H7 (cell line): Measurements from ENCODE around the gene HSD17B3. TPM values are rescaled to one million over a fixed set of nuclear protein-coding genes. Genes with fewer than 3 reads are reported as not detected.
A peak's percentile ranks its signal among the peaks of the same experiment; 100 is the strongest.
"Not testable (repeated sequence)": the region's sequence is repeated elsewhere in the genome, so short reads cannot be mapped to it uniquely, and the experiment has no call there.

Source experiments
- DNase-seq: peaks from one replicate; pipeline ENCODE4 v3.0.0; 2012
- H3K27me3 ChIP-seq: 2 replicates; pipeline ENCODE4 v1.6.0; 2011; ENCODE audit warnings: mild to moderate bottlenecking, low read length; ENCODE audit not compliant: control insufficient read depth, insufficient read depth
- H3K36me3 ChIP-seq: replicated peaks from 2 replicates; pipeline ENCODE4 v1.5.1; 2011; ENCODE audit warnings: low read length; ENCODE audit not compliant: control insufficient read depth, insufficient read depth
- H3K4me3 ChIP-seq: 2 replicates; pipeline ENCODE4 v1.5.1; 2011; ENCODE audit warnings: low read depth, mild to moderate bottlenecking, control low read depth, low read length, moderate library complexity; ENCODE audit not compliant: insufficient read depth
- total RNA-seq: library from RNA; depleted of rRNA; stranded (reverse); fragments of >200 nt; shearing (Covaris generic); gene quantifications from 2 replicates; pipeline ENCODE4 v1.2.3, GENCODE V29; 2014

HSD17B3 gene
- total RNA-seq, 1 experiment from 2014 or later, result 0.24 TPM

DNA sequence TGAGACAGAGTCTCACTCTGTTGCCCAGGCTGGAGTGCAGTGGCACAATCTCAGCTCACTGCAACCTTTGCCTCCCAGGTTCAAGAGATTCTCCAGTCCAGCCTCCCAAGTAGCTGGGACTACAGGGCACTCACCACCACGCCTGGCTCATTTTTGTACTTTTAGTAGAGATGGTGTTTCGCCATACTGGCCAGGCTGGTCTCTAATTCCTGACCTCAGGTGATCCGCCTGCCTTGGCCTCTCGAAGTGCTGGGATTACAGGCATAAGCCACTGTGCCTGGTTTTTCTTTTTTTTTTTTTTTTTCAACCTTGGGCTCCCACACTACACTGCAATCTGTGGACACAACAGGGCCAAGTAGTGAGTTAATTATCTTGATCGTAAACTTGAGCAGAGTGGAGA, 20.8 kb upstream of the HSD17B3 start:
- not testable (repeated sequence) for H3K4me3 ChIP-seq, H3K36me3 ChIP-seq, H3K27me3 ChIP-seq, DNase-seq

DNA sequence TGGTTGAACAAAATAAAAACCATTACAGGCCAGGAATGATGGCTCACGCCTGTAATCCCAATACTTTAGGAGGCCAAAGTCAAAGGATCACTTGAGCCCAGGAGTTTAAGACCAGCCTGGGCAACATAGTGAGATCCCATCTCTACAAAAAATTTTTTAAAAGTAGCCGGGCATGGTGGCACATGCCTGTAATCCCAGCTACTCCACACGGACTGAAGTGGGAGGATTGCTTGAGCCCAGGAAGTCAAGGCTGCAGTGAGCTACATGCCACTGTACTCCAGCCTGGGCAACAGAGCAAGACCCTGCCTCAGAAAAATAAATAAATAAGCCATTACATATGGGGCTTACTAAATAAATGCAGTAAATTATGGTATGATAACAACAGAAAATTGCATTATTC, 20.2 kb upstream of the HSD17B3 start:
- H3K36me3 ChIP-seq, H3K4me3 ChIP-seq, H3K27me3 ChIP-seq, DNase-seq: not testable (repeated sequence)

DNA sequence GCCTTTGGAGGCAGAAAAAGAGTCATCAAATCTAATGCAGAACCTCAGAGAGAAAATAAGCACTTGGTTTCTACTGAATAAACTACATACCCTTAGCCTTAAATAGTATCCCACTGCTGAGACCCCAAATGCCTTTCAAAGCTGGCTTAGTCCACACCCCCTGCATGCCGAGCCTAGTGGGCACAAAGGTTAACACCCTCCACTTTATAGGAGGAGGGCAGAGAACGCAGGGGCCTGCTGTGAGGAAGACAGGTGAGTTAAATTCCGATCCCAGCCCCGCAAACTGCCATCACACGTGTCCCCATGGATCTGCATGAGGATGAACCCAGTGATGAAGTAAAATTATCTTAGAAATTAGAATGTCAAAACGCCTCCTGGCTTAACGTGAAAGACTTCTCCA, 19.5 kb upstream of the HSD17B3 start:
- Histone ChIP-seq H3K36me3 (no peaks in the 10 kb centered on the region), H3K4me3 (no peak overlapping the region), H3K27me3 (no peaks in the 10 kb centered on the region)
- peak; percentile 46 for DNase-seq

DNA sequence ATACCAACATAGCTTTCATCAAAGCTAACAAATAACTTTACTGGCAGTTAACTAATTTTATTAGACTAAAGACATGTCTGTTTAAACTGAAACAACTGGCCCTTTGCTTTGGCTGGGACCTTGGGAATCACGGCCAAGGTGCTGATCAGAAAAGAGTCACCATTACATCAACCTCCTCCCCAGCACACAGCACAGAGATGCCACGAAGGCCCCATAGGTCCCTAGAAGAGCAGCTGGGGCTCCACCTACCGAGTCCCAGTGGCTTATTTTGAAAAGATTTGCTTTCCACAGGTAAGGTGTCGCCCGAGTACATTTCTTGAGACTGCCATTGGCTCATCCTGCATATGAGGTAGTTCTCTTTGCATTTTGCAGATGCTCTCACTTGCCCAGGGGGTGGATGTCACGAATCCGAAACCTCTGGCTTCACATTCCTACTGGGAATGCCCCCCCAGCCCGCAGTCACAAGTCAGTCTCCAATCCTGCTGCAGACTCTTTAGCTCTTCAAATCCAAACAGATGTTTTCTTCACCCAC, 18.8 kb upstream of the HSD17B3 start:
- DNase-seq, result no peak
- H3K4me3 ChIP-seq, result no peak overlapping the region
- H3K27me3 ChIP-seq, result no peaks in the 10 kb centered on the region
- H3K36me3 ChIP-seq, result no peaks in the 10 kb centered on the region

DNA sequence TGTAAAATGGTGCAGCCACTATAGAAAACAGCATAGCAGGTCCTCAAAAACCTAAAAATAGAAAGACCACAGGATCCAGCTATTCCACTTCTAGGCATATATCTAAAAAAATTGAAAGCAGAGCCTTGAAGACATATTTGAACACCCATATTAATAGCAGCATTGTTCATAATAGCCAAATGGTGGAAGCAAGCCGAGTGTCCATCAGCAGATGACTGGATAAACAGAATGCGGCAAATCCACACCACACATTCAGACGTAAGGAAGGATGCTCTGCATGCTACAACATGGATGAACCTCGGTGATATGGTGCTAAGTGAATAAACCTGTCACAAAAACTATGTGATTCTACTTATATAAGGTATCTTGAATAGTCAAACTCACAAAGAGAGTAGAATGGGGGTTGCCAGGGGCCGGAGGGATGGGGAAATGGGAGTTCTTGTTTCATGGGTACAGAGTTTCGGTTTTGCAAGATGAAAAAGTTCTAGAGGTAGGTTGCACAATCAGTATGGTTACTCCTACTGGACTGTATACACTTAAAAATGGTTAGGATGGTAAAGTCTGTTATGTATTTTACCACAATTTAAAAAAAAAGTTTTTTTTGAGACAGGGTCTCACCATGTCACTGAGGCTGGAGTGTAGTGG, 17.1 kb upstream of the HSD17B3 start:
- no peak for DNase-seq
- H3K36me3 ChIP-seq, result no peaks in the 10 kb centered on the region
- no peaks in the 10 kb centered on the region for H3K27me3 ChIP-seq
- H3K4me3 ChIP-seq, result no peak overlapping the region

DNA sequence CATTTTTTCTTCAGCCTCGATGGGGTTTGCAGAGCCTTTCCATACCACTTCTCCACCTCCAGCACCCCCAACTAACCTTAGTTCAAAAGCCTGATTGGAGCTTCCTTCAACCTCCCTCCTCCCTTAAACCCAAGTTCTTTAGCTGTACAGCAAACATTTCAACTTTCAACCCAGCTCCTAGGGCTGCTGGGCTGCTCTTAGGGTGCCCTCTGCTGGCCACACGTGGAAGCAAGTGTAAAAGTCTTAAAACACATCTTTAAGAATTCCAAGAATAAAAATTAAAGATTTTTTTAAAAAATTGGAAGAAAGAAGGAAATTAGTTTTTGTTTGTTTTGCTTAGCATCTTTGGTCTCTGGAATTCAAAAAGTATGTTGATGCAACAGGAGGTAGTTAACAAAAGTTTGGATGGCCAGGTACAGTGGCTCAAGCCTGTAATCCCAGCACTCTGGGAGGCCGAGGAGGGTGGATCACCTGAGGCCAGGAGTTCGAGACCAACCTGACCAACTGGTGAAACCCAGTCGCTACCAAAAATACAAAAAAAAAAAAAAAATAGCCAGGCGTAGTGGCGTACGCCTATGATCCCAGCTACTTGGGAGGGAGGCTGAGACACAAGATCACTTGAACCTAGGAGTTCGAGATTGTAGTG, 15.5 kb upstream of the HSD17B3 start:
- Histone ChIP-seq H3K36me3 (no peaks in the 10 kb centered on the region), H3K27me3 (no peaks in the 10 kb centered on the region), H3K4me3 (no peak overlapping the region)
- peak; percentile 65 for DNase-seq

DNA sequence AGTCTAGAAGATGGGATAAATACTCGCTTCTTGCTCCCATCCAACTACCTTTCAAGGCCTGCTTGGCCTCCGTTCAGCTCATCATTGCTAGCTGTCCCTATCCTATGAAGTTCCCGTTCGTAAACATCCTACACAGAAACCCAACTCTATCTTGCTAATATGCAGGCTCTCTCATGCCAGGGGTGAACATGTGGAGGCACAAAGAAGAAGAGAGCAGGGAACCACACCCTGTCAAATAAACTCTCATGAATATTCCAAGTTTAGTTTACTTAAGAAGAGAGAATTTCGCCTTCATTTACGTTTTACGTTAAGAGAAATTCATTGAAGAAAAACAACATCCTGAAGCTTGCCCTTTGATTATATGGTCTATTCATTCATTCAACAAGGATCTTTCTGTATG, 7.9 kb upstream of the HSD17B3 start:
- Histone ChIP-seq H3K27me3 (no peaks in the 10 kb centered on the region), H3K4me3 (no peak overlapping the region), H3K36me3 (no peaks in the 10 kb centered on the region)
- DNase-seq, result no peak

DNA sequence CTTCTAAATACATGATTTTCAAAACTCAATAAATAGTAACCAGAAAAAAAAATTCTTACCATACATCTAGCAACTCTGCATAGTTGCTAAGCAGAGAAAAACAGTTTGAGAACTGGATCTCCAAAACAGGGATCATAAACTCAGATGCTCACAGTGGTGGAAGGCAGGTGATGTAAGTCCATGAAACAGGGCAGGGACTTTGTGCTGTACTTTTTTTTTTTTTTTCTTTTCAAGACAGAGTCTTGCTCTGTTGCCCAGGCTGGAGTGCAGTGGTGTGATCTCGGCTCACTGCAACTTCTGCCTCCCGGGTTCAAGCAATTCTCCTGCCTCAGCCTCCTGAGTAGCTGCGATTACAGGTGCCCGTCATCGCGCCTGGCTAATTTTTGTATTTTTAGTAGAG, 5.0 kb upstream of the HSD17B3 start:
- not testable (repeated sequence) for H3K27me3 ChIP-seq, H3K36me3 ChIP-seq, DNase-seq, H3K4me3 ChIP-seq

DNA sequence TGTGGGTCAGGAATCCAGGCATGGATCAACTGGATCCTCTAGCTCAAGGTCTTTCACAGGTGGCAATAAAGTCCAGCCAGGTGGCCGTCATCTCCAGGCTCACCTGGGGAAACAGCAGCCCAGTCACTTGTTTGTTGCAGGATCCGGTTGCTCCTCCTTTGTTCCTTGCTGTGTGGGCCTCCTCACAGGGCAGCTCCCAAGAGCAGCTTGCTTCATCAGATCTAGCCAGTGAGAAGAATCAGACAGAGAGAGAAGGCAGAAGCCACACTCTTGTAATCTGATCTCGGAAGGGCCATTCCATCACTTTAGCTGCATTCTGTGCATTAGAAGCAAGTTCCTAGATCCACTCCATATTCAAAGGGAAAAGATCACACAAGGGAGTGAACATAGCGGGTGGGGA, 3.2 kb upstream of the HSD17B3 start:
- Histone ChIP-seq H3K4me3 (no peak overlapping the region), H3K36me3 (no peaks in the 10 kb centered on the region), H3K27me3 (no peaks in the 10 kb centered on the region)
- peak; percentile 38 for DNase-seq

DNA sequence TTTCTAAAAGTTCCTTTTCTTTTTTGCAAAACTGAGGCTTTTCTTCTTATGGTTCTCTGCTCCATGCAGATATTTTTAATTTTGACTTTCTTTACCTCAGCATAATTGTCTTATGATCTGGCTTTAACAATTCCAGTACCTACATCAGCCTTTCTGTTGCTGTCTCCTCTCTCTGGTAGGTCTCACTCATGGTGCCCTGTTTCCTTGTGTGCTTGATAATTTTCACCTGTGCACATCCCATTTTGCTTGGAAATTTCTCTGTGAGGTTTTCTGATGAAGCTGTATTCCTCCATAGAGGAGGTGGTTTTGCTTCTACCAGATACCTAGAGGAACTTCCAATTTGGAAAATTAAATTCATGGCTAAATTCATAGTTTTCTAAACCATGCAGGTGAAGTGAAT, 2.3 kb upstream of the HSD17B3 start:
- no peak for DNase-seq
- H3K4me3 ChIP-seq, result no peak overlapping the region
- no peaks in the 10 kb centered on the region for H3K36me3 ChIP-seq
- H3K27me3 ChIP-seq, result no peaks in the 10 kb centered on the region

DNA sequence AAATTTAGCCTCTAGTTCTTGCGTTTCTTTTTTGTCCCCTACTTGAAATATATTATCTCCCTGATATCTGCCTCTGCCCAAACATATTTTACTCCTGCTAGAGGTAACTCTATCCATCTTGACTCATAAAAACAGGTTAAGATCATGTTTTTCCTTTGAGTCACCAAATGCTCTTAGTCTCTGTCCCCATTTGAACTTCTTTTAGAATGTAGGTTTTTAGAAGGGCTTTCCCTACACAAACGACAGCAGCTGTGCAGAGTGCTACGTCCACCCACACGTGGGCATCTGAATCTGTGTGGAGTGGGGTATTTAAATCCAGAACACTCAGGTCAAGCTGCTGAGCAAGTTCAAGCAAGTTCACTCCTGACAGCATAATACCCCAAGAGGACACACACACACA, 2.2 kb downstream of the HSD17B3 start:
- H3K27me3 ChIP-seq, result no peaks in the 10 kb centered on the region
- H3K36me3 ChIP-seq, result no peaks in the 10 kb centered on the region
- DNase-seq, result no peak
- no peak overlapping the region for H3K4me3 ChIP-seq

DNA sequence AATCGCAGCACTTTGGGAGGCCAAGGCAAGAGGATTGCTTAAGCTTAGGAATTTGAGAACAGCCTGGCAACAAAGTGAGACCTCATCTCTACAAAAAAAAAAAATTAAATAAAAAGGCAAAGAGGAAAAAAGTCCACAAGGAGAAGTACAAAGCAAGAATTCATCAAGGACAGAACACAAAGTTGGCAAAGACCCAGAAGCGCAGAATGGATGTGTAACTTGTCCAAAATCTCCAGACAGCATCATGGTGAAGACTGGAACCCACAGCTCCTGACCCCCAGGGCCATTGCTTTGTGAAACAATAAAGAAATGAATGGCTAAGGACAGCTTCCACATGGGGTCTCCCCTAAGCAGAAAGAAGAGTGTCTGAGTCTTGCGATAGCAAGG, 7.8 kb downstream of the HSD17B3 start:
- Histone ChIP-seq H3K4me3 (no peak overlapping the region), H3K27me3 (no peaks in the 10 kb centered on the region), H3K36me3 (no peaks in the 10 kb centered on the region)
- no peak for DNase-seq

DNA sequence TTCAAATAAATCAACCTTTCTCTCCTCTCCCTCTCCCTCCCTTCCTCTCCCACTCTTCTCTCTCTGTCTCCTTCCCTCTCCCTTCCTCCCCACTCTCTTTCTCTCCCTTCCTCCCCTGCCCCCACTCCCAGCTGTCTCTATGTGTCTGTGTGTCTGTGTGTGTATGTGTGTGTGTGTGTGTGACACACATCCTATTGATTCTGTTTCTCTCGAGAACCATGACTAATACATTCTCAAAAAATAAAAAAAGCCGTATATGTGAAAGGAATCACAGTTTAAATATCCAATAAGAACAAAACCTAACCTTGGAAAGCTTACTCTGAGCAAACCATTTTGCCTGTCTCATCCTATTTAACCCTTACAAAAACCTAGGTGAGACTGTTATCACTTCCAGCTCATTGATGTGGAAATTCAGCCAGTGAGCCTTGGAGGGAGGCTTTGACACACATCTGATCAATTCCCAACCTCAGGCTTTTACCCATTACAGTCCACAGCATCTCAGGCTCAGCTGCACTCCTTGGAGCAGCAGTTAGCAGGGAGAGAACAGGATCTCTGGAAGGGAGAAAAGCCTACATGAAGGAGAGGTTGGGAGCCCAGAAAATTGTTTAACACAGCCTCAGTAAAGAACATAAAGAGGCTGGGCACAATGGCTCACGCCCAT, 8.3 kb downstream of the HSD17B3 start:
- Histone ChIP-seq H3K4me3 (no peak overlapping the region), H3K36me3 (no peaks in the 10 kb centered on the region), H3K27me3 (no peaks in the 10 kb centered on the region)
- DNase-seq, result no peak

DNA sequence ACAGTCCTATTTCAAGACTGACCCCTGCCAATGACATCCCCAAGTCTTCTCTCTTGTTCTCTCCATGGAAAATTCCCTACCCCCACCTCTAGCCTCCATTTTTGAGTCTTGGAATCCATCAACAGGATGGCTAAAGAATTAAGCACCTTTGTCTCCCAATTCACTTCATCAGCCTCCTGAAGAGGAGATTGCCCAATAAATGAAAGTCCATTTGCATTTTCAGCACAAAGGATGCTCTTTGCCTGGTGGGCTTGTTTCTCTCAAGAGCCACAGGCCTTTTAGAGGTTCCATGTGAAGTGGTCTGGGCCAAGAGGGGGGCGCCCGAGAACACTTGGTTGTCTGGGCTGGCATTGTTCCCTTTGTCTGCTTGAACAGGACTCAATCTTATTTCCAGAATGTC, 12.6 kb downstream of the HSD17B3 start:
- Histone ChIP-seq H3K4me3 (no peak overlapping the region), H3K27me3 (no peaks in the 10 kb centered on the region), H3K36me3 (no peaks in the 10 kb centered on the region)
- no peak for DNase-seq

DNA sequence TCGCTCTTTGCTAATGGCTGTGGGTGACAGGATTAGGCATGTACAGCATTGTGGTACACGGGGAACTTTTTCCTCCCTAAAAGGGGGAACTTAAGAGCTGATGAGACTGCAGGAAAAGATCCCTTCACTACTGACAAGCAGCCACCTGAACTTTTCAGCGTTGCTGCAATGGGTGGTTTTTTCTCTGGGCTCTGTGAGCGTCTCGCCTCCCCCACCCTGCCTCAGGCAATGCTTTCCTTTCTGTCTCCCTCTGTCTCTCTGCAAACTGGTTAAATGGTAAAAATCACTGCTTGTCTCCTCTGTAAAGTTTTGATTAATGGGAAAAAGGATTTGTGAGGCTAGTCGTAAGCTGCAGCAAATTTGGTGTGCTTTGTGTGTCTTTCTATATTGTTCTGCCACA, 20.3 kb downstream of the HSD17B3 start:
- Histone ChIP-seq H3K36me3 (no peaks in the 10 kb centered on the region), H3K27me3 (no peaks in the 10 kb centered on the region), H3K4me3 (no peak overlapping the region)
- no peak for DNase-seq
